ENCODE data around the gene EPB41L4B.

The EPB41L4B gene

GRCh38 chr9:109269839-109270238, 51.0 kb downstream of the EPB41L4B start:
- no peak for DNase-seq (ENCODE audit: low spot score)

- DNase-seq (ENCODE audit: low spot score), result no peak
These were observed 51.8 kb downstream of the EPB41L4B start for GRCh38 chr9:109269081-109269480.

- no peak for DNase-seq (ENCODE audit: low spot score)
These were observed 53.3 kb downstream of the EPB41L4B start for GRCh38 chr9:109267555-109267954.

GRCh38 chr9:109264877-109265587, 55.8 kb downstream of the EPB41L4B start:
- no peak for DNase-seq (ENCODE audit: low spot score)

- DNase-seq (ENCODE audit: low spot score), result no peak
These were observed 57.5 kb downstream of the EPB41L4B start for GRCh38 chr9:109263358-109263757.

DNA sequence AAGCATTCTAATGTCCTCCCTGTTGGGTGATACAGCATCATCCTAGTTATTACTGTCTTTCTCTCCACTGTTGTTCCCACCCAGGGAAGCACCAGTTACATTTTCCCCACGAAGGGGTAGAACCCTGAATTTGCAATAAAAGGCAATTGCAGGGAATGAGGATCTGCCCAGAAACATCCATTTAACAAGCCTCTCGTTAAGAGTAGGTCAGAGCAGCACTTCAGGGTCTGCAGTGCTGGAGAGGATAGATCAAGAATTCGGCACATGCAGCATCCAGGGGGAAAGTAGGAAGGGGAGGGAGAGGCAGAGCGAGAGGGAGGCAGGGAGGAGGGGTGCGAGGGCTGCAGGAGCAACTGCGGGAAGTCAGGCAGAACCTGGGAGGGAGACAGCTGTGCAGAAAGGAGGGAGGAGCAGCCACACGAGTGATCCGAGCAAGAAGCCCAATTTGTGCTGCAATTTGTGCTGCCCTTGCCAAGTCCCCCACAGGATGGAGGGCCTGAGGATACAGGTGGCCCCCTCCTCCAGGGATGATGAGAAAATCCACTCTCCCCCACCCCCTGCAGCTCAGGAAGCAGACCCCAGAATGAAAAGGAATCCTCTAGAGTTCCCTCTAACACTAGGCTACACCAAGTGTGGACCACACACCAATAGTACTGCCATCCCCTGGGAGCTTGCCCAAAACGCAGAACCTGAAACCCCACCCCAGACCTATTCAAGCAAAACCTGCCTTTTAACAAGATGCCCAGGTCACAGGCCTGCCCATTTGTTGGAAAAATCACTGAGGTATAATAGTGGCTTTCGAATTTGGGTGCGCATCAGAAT, 62.2 kb downstream of the EPB41L4B start:
- DNase-seq (ENCODE audit: low spot score), result no peak

DNA sequence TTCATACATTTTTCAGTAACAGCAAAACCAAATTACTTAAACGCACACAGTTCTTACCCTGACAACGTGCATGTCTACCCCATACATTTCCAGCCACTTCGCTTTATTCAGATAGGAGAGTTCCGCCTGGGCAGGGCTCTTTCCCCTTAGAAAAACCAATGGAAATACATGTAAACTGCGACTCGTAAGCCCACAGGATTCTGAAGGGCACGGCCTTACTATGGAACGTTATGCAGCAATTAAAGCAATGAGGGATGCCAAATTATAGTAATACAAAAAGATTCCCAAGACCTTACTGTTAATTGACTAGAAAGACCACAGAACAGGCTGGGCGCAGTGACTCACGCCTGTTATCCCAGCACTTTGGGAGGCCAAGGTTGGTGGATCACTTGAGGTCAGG, 64.5 kb downstream of the EPB41L4B start:
- no peak for DNase-seq (ENCODE audit: low spot score)

GRCh38 chr9:109255394-109255793, 65.5 kb downstream of the EPB41L4B start:
- no peak for DNase-seq (ENCODE audit: low spot score)

DNA sequence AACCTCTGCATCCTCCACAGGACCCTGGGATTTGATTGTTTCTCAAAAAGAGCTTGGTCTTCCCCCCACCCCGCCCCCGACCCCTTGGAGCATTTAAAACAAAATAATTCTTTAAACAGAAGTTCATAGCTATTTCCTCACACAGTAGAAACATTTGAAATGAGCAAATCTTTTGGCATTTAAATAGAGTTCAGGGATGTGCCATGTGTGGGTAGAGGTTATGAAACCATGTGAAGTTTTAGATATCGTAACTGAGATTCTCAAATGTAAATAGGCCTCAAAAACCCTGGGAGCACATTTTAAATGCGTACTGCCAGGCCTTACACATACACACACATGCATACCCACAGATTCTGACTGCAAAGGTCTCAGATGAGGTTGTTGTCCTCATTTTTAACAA, 66.5 kb downstream of the EPB41L4B start:
- DNase-seq (ENCODE audit: low spot score), result no peak

- no peak for DNase-seq (ENCODE audit: low spot score)
These were observed 67.1 kb downstream of the EPB41L4B start for GRCh38 chr9:109253637-109254284.

GRCh38 chr9:109253241-109253636, 67.6 kb downstream of the EPB41L4B start:
- DNase-seq (ENCODE audit: low spot score), result no peak

GRCh38 chr9:109252291-109252690, 68.6 kb downstream of the EPB41L4B start:
- no peak for DNase-seq (ENCODE audit: low spot score)

DNA sequence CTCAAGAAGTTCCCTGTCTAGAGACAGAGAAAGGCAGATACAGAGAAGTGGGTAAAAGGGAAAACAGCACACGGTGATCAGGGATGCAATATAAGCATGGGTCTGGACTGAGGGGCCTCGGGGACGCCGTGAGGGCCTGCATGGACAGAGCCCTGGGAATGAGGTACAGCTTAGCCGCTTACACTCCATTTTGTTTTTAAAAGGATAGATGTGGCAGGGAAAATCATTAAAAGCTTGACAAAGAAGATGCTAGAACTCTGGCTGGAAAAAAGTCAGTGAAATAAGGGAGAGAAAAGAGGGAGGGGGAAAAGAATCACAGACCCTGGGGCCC, 69.1 kb downstream of the EPB41L4B start:
- DNase-seq (ENCODE audit: low spot score), result no peak

DNA sequence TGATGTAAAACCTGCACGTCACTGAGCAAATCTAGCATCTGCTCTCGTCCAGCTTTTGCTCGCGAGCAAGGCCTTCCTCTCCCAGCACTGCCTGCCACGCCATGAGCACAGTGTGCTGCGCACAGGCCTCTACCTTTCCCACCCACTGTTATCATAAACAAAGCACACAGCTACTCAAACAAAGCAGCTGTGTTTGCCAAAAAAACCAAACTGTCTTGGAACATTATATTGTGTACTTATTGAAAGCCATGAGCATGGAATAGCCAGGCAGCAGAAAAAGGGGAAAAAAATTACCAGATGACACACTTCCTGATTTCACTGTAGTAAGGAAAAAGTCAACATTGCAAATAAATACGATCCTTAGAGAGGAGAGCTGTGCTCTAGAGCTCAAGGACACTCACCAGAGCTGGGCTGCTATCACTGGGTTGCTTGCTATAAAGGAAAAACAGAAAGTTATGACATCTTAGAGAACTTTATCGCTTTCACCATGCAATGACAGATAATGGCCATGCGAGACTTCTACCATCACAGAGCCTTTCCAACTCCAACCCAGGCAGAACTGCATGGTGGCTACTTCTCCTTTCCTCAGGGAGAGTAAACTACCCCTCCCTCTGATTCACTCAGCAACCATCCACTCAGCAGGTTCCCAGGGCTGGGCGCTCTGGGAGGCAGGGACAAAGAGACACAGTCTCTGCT, 69.6 kb downstream of the EPB41L4B start:
- peak; percentile 56 for DNase-seq (ENCODE audit: low spot score)

- no peak for DNase-seq (ENCODE audit: low spot score)
These were observed 70.1 kb downstream of the EPB41L4B start for GRCh38 chr9:109250771-109251079.

DNA sequence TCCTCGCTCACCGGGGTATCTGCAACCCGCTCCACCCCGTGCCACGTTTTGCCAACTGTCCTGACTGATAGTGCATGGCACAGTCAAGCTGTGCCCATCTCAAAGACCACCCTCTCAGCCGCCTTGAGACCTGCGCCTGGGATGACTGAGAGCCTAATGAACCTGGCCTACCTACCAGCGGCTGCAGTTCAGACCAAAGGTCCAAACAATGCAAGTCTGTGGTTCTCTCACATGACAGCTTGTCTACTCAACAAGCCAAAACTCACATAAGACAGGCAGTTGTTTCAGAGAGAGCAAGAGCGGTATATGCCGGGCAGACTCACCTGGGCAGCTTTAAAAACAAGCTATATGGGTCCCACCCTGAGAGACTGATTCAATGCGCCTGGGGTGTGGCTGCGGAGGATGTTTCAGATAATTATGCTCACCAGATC, 70.5 kb downstream of the EPB41L4B start:
- no peak for DNase-seq (ENCODE audit: low spot score)

DNA sequence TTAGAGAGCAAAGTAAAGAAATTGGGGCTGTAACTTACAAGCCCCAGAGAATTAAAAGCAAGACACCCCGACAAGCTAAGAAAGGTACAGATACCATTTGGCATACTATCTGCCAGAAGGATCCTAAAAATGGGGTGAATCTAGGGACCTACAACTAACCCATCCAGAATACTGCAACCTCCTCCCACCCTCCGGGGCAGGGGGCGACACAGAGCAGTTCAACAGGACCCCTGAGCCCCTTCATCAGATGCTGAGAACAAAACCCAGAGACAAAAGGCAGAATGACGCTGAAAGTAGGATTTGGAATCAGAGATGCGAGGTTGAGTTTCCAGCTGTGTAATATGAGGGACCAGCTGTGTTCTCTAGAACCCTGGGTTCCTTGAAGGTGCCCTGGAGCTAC, 71.2 kb downstream of the EPB41L4B start:
- no peak for DNase-seq (ENCODE audit: low spot score)

DNA sequence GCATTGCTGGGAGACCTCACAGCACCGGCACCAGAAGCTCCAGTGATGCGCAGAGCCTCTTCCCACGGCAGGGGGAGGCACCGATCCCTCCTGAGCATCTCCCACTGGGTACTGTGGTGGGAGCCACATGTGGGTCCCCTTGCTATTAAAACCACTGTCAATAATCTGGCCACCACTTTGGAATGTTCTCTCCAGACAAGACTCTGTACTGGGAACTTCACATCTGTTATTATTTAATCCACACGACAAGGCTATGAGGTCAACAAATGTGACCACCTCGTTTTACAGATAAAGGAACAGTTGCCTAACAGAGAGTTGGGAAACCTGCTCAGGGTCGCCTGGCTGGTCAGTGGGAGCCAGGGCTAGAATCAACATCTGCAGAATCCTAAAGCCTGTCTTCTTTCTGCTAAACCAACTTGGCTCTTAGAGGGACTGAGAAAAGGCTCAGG, 72.7 kb downstream of the EPB41L4B start:
- peak; percentile 66 for DNase-seq (ENCODE audit: low spot score)

DNA sequence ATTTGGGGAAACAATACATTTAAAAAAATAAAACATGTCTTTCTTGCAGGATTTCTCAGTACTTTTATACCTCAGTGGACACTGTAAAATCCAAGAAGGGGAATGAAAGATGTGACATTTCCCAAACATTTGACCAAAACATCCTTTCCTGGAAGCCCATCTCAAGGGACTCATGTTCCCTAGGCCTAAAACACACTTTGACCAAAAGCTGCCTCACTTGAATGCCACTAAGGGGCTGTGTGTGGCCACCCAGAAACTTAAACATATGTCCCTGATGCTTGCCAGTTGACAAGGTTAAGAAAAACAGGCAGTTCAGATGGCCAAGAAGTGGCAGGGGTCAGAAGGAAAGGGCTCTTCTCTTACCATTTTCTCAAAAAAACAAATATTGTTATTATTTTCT, 73.6 kb downstream of the EPB41L4B start:
- no peak for DNase-seq (ENCODE audit: low spot score)

- no peak for DNase-seq (ENCODE audit: low spot score)
These were observed 74.3 kb downstream of the EPB41L4B start for GRCh38 chr9:109246533-109246932.

GRCh38 chr9:109245310-109245897, 75.5 kb downstream of the EPB41L4B start:
- DNase-seq (ENCODE audit: low spot score), result no peak

Measured in HuH-7 (cell line).